Amniotic stem cell (primary cell): Measurements from ENCODE around the gene TSHZ1.
"Not testable (repeated sequence)": the region's sequence is repeated elsewhere in the genome, so short reads cannot be mapped to it uniquely, and the experiment has no call there.

ENCODE experiments used
- DNase-seq: peaks from one replicate; lab custom pipeline; 2025; lab: John Stamatoyannopoulos, UW

Gene TSHZ1

GRCh38 chr18:75316826-75317225, 106.2 kb downstream of the TSHZ1 start:
- no peak for DNase-seq

GRCh38 chr18:75317300-75317699, 106.7 kb downstream of the TSHZ1 start:
- no peak for DNase-seq

- DNase-seq: no peak
These were observed 107.1 kb downstream of the TSHZ1 start for GRCh38 chr18:75317703-75318102.

- no peak for DNase-seq
These were observed 109.3 kb downstream of the TSHZ1 start for GRCh38 chr18:75319905-75320304.

- no peak for DNase-seq
These were observed 109.9 kb downstream of the TSHZ1 start for GRCh38 chr18:75320506-75320905.

- no peak for DNase-seq
These were observed 110.8 kb downstream of the TSHZ1 start for GRCh38 chr18:75321431-75321830.

- no peak for DNase-seq
These were observed 111.6 kb downstream of the TSHZ1 start for GRCh38 chr18:75322206-75322605.

- no peak for DNase-seq
These were observed 113.4 kb downstream of the TSHZ1 start for GRCh38 chr18:75323821-75324585.

- no peak for DNase-seq
These were observed 114.2 kb downstream of the TSHZ1 start for GRCh38 chr18:75324686-75325257.

GRCh38 chr18:75329753-75330152, 119.2 kb downstream of the TSHZ1 start:
- not testable (repeated sequence) for DNase-seq

GRCh38 chr18:75330308-75330707, 119.7 kb downstream of the TSHZ1 start:
- DNase-seq: no peak

- no peak for DNase-seq
These were observed 124.3 kb downstream of the TSHZ1 start for GRCh38 chr18:75334869-75335268.

- no peak for DNase-seq
These were observed 124.9 kb downstream of the TSHZ1 start for GRCh38 chr18:75335511-75335910.

- no peak for DNase-seq
These were observed 126.2 kb downstream of the TSHZ1 start for GRCh38 chr18:75336767-75337166.

GRCh38 chr18:75337348-75337747, 126.8 kb downstream of the TSHZ1 start:
- no peak for DNase-seq

- no peak for DNase-seq
These were observed 128.0 kb downstream of the TSHZ1 start for GRCh38 chr18:75338631-75339030.
